Neural progenitor cell (in vitro differentiated cells): ENCODE data around the gene ENDOG. TPM values are rescaled to one million over a fixed set of nuclear protein-coding genes. Genes with fewer than 3 reads are reported as not detected.

Experiments
- DNase-seq: peaks from one replicate; pipeline ENCODE4 v3.0.0-alpha.2; 2016; ENCODE audit warnings: low spot score
- H2AFZ ChIP-seq: fragments of 200-600 bp; sonication (generic); replicated peaks from 2 replicates; pipeline ENCODE4 v1.6.1; 2016; ENCODE audit warnings: antibody characterized with exemption
- H3F3A ChIP-seq: fragments of 200-600 bp; sonication (generic); 2 replicates; pipeline ENCODE4 v1.6.1; 2016; ENCODE audit warnings: antibody characterized with exemption, low read depth
- H3K27ac ChIP-seq: fragments of 200-600 bp; sonication (generic); 2 replicates; pipeline ENCODE4 v1.5.1; 2016; ENCODE audit warnings: mild to moderate bottlenecking
- H3K27me3 ChIP-seq: fragments of 200-600 bp; sonication (generic); 2 replicates; pipeline ENCODE4 v1.6.1; 2016; ENCODE audit warnings: mild to moderate bottlenecking, moderate library complexity
- H3K36me3 ChIP-seq: fragments of 200-600 bp; sonication (generic); 2 replicates; pipeline ENCODE4 v1.5.1; 2016
- H3K4me1 ChIP-seq: fragments of 200-600 bp; sonication (generic); 2 replicates; pipeline ENCODE4 v1.6.1; 2016; ENCODE audit warnings: mixed run types
- H3K4me2 ChIP-seq: fragments of 200-600 bp; sonication (generic); 2 replicates; pipeline ENCODE4 v1.6.1; 2016
- H3K4me3 ChIP-seq: fragments of 200-600 bp; sonication (generic); 2 replicates; pipeline ENCODE4 v1.5.1; 2016
- H3K79me2 ChIP-seq: fragments of 200-600 bp; sonication (generic); 2 replicates; pipeline ENCODE4 v1.6.1; 2016; ENCODE audit warnings: low read depth
- H3K9ac ChIP-seq: fragments of 200-600 bp; sonication (generic); 2 replicates; pipeline ENCODE4 v1.6.1; 2016
- H3K9me3 ChIP-seq: fragments of 200-600 bp; sonication (generic); 2 replicates; pipeline ENCODE4 v1.5.1; 2016; ENCODE audit warnings: low read depth
- H4K20me1 ChIP-seq: fragments of 200-600 bp; sonication (generic); 2 replicates; pipeline ENCODE4 v1.6.1; 2016; ENCODE audit warnings: low read depth
- H3K27ac Mint-ChIP-seq: 3 replicates; pipeline ENCODE4 v1.8.0; 2021; ENCODE audit warnings: mixed read lengths
- H3K27me3 Mint-ChIP-seq: 2 replicates; pipeline ENCODE4 v1.8.0; 2022; ENCODE audit warnings: low read depth, mild to moderate bottlenecking, inconsistent platforms, moderate library complexity, mixed read lengths; ENCODE audit not compliant: insufficient read depth
- H3K36me3 Mint-ChIP-seq: 3 replicates; pipeline ENCODE4 v1.8.0; 2021; ENCODE audit warnings: mixed read lengths
- H3K4me1 Mint-ChIP-seq: 3 replicates; pipeline ENCODE4 v1.8.0; 2021; ENCODE audit warnings: mixed read lengths
- H3K4me3 Mint-ChIP-seq: 3 replicates; pipeline ENCODE4 v1.8.0; 2021; ENCODE audit warnings: mild to moderate bottlenecking, moderate library complexity, mixed read lengths
- H3K9me3 Mint-ChIP-seq: 3 replicates; pipeline ENCODE4 v1.8.0; 2020; ENCODE audit warnings: mixed read lengths
- CTCF ChIP-seq: fragments of 200-600 bp; sonication (generic); IDR thresholded peaks from 2 replicates; pipeline ENCODE4 v1.5.1; 2017; ENCODE audit warnings: antibody characterized with exemption, mild to moderate bottlenecking
- EZH2 ChIP-seq: fragments of 200-600 bp; sonication (generic); IDR thresholded peaks from 2 replicates; pipeline ENCODE4 v1.6.1; 2017; ENCODE audit warnings: antibody characterized with exemption, mild to moderate bottlenecking, moderate library complexity
- EZH2phosphoT487 ChIP-seq: fragments of 200-600 bp; sonication (generic); IDR thresholded peaks from 2 replicates; pipeline ENCODE4 v1.6.1; 2017; ENCODE audit warnings: antibody characterized with exemption
- total RNA-seq: library from RNA; depleted of rRNA; stranded (reverse); fragments of >200 nt; gene quantifications from 2 replicates; pipeline ENCODE4 v1.2.3, GENCODE V29; 2015; ENCODE audit warnings: low replicate concordance

Gene ENDOG
- total RNA-seq, 1 donor from 2014 or later: 3.2 TPM

DNA sequence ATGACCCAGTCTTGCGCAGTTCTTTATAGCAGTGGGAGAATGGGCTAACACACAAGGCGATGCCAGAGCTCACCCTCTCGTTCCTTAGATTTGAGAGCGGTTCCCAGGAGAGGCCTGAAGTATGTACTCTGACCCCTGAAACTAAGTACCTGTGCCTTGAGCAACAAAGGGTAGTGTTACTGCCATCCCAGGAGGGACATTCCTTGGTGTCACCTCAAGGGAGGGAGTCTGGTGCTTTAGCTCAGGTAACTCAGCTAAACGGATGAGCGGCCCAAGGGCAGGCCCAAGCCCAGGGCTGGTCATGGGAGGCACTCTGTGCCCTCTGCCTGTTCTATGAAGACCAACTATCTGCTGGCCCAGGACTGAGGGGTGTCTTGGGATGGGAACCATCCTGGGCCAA, 43.2 kb downstream of the ENDOG start:
- H3K36me3 ChIP-seq: no peaks in the 10 kb centered on the region
- H4K20me1 ChIP-seq: peaks cover 5% of the 10 kb centered on the region
- peaks cover 2% of the 10 kb centered on the region for H3K27me3 Mint-ChIP-seq
- H3K27ac ChIP-seq: no peak overlapping the region
- H3K27me3 ChIP-seq: no peaks in the 10 kb centered on the region
- H3K4me2 ChIP-seq: no peak overlapping the region
- DNase-seq: no peak
- H3K4me3 Mint-ChIP-seq: no peak overlapping the region
- H3K79me2 ChIP-seq: no peaks in the 10 kb centered on the region
- no peak overlapping the region for H3K27ac Mint-ChIP-seq
- peaks cover 5% of the 10 kb centered on the region for H3F3A ChIP-seq
- no peaks in the 10 kb centered on the region for H3K9me3 Mint-ChIP-seq
- peaks cover 11% of the 10 kb centered on the region for H3K4me1 ChIP-seq
- no peaks in the 10 kb centered on the region for H3K9me3 ChIP-seq
- no peak overlapping the region for H3K4me3 ChIP-seq
- H2AFZ ChIP-seq: no peak overlapping the region
- no peak overlapping the region for H3K9ac ChIP-seq
- no peak for TF ChIP-seq CTCF
- TF ChIP-seq EZH2: no peak
- no peak for TF ChIP-seq EZH2phosphoT487
- H3K36me3 Mint-ChIP-seq: no peaks in the 10 kb centered on the region
- peaks cover 14% of the 10 kb centered on the region for H3K4me1 Mint-ChIP-seq

- Mint-ChIP-seq H3K36me3 (no peaks in the 10 kb centered on the region), H3K4me3 (no peak overlapping the region), H3K27me3 (peaks cover 2% of the 10 kb centered on the region), H3K4me1 (peaks cover 14% of the 10 kb centered on the region), H3K27ac (no peak overlapping the region), H3K9me3 (no peaks in the 10 kb centered on the region)
- peaks cover 5% of the 10 kb centered on the region for H4K20me1 ChIP-seq
- H3K79me2 ChIP-seq: no peaks in the 10 kb centered on the region
- no peak for TF ChIP-seq EZH2
- TF ChIP-seq CTCF: no peak
- TF ChIP-seq EZH2phosphoT487: no peak
- DNase-seq: no peak
- no peak overlapping the region for H3K4me3 ChIP-seq
- H3K4me2 ChIP-seq: no peak overlapping the region
- peaks cover 5% of the 10 kb centered on the region for H3F3A ChIP-seq
- no peak overlapping the region for H3K9ac ChIP-seq
- peaks cover 11% of the 10 kb centered on the region for H3K4me1 ChIP-seq
- H3K36me3 ChIP-seq: no peaks in the 10 kb centered on the region
- H3K27me3 ChIP-seq: no peaks in the 10 kb centered on the region
- H2AFZ ChIP-seq: no peak overlapping the region
- H3K9me3 ChIP-seq: no peaks in the 10 kb centered on the region
- no peak overlapping the region for H3K27ac ChIP-seq
These were observed 44.1 kb downstream of the ENDOG start for GRCh38 chr9:128862401-128862851.

- peaks cover 5% of the 10 kb centered on the region for H3F3A ChIP-seq
- H4K20me1 ChIP-seq: peaks cover 5% of the 10 kb centered on the region
- peak; percentile 85 for DNase-seq
- H3K79me2 ChIP-seq: no peaks in the 10 kb centered on the region
- H2AFZ ChIP-seq: no peak overlapping the region
- H3K9me3 ChIP-seq: no peaks in the 10 kb centered on the region
- Mint-ChIP-seq H3K9me3 (no peaks in the 10 kb centered on the region), H3K4me1 (peaks cover 14% of the 10 kb centered on the region), H3K36me3 (no peaks in the 10 kb centered on the region), H3K27me3 (peaks cover 2% of the 10 kb centered on the region), H3K27ac (no peak overlapping the region), H3K4me3 (no peak overlapping the region)
- no peak overlapping the region for H3K4me3 ChIP-seq
- no peaks in the 10 kb centered on the region for H3K27me3 ChIP-seq
- no peak overlapping the region for H3K27ac ChIP-seq
- H3K4me1 ChIP-seq: peaks cover 11% of the 10 kb centered on the region
- no peaks in the 10 kb centered on the region for H3K36me3 ChIP-seq
- no peak overlapping the region for H3K9ac ChIP-seq
- TF ChIP-seq CTCF (peak; percentile 93), EZH2 (no peak)
- H3K4me2 ChIP-seq: no peak overlapping the region
These were observed 45.3 kb downstream of the ENDOG start for GRCh38 chr9:128863647-128864046.
